ENCODE results near the gene CDCP2.

CDCP2 gene

DNA sequence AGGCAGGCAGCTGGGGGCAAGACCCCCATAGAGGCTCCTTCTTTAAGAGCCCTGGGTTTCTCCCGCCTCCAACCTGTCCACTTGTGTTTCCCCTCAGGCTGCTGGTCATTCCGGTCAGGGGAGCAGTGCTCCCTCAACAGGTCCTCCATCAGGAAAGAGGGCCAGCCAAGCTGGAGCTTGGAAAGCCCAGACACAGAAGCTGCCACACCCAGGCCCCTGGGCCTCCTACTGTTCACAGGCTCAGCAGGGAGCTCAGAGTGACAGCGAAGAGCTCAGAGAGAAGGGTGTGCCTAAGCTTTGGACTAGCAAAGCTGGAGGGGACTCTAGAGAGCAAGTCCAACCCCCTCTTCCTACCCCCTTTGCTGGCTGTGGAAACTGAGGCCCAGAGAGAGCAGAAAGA, 10.3 kb upstream of the CDCP2 start:
- Histone ChIP-seq H3K27me3 (ENCODE audit: insufficient read depth, low read length) (no peaks in the 10 kb centered on the region), H2AFZ (ENCODE audit: low read depth, low read length) (no peak overlapping the region), H3K4me1 (ENCODE audit: insufficient read depth, low read length) (no peaks in the 10 kb centered on the region), H3K9me3 (ENCODE audit: low read length) (no peaks in the 10 kb centered on the region), H3K36me3 (ENCODE audit: insufficient read depth, low read length) (no peaks in the 10 kb centered on the region), H3K4me3 (ENCODE audit: low read length) (no peak overlapping the region)

GRCh38 chr1:54161495-54162168, 8.8 kb upstream of the CDCP2 start:
- no peaks in the 10 kb centered on the region for H3K27me3 ChIP-seq (ENCODE audit: insufficient read depth, low read length)
- no peak overlapping the region for H2AFZ ChIP-seq (ENCODE audit: low read depth, low read length)
- H3K36me3 ChIP-seq (ENCODE audit: insufficient read depth, low read length): no peaks in the 10 kb centered on the region
- no peak overlapping the region for H3K4me3 ChIP-seq (ENCODE audit: low read length)
- no peaks in the 10 kb centered on the region for H3K9me3 ChIP-seq (ENCODE audit: low read length)
- no peaks in the 10 kb centered on the region for H3K4me1 ChIP-seq (ENCODE audit: insufficient read depth, low read length)

GRCh38 chr1:54160351-54160750, 7.6 kb upstream of the CDCP2 start:
- Histone ChIP-seq H3K4me3 (ENCODE audit: low read length) (no peak overlapping the region), H2AFZ (ENCODE audit: low read depth, low read length) (no peak overlapping the region), H3K36me3 (ENCODE audit: insufficient read depth, low read length) (no peaks in the 10 kb centered on the region), H3K4me1 (ENCODE audit: insufficient read depth, low read length) (no peaks in the 10 kb centered on the region), H3K27me3 (ENCODE audit: insufficient read depth, low read length) (no peaks in the 10 kb centered on the region), H3K9me3 (ENCODE audit: low read length) (no peaks in the 10 kb centered on the region)

- no peaks in the 10 kb centered on the region for H3K27me3 ChIP-seq (ENCODE audit: insufficient read depth, low read length)
- no peaks in the 10 kb centered on the region for H3K36me3 ChIP-seq (ENCODE audit: insufficient read depth, low read length)
- no peaks in the 10 kb centered on the region for H3K4me1 ChIP-seq (ENCODE audit: insufficient read depth, low read length)
- no peak overlapping the region for H2AFZ ChIP-seq (ENCODE audit: low read depth, low read length)
- no peaks in the 10 kb centered on the region for H3K9me3 ChIP-seq (ENCODE audit: low read length)
- H3K4me3 ChIP-seq (ENCODE audit: low read length): no peak overlapping the region
These were observed 7.0 kb upstream of the CDCP2 start for GRCh38 chr1:54159733-54160316.

GRCh38 chr1:54158071-54158470, 5.3 kb upstream of the CDCP2 start:
- Histone ChIP-seq H3K36me3 (ENCODE audit: insufficient read depth, low read length) (no peaks in the 10 kb centered on the region), H3K4me3 (ENCODE audit: low read length) (no peak overlapping the region), H3K9me3 (ENCODE audit: low read length) (no peaks in the 10 kb centered on the region), H3K4me1 (ENCODE audit: insufficient read depth, low read length) (peaks cover 7% of the 10 kb centered on the region), H3K27me3 (ENCODE audit: insufficient read depth, low read length) (no peaks in the 10 kb centered on the region), H2AFZ (ENCODE audit: low read depth, low read length) (no peak overlapping the region)

GRCh38 chr1:54157401-54157800, 4.6 kb upstream of the CDCP2 start:
- H3K27me3 ChIP-seq (ENCODE audit: insufficient read depth, low read length): no peaks in the 10 kb centered on the region
- H3K4me3 ChIP-seq (ENCODE audit: low read length): no peak overlapping the region
- no peaks in the 10 kb centered on the region for H3K9me3 ChIP-seq (ENCODE audit: low read length)
- no peaks in the 10 kb centered on the region for H3K36me3 ChIP-seq (ENCODE audit: insufficient read depth, low read length)
- H3K4me1 ChIP-seq (ENCODE audit: insufficient read depth, low read length): peaks cover 7% of the 10 kb centered on the region
- no peak overlapping the region for H2AFZ ChIP-seq (ENCODE audit: low read depth, low read length)

- H3K9me3 ChIP-seq (ENCODE audit: low read length): no peaks in the 10 kb centered on the region
- H3K36me3 ChIP-seq (ENCODE audit: insufficient read depth, low read length): no peaks in the 10 kb centered on the region
- H3K4me3 ChIP-seq (ENCODE audit: low read length): no peak overlapping the region
- peaks cover 7% of the 10 kb centered on the region for H3K4me1 ChIP-seq (ENCODE audit: insufficient read depth, low read length)
- no peak overlapping the region for H2AFZ ChIP-seq (ENCODE audit: low read depth, low read length)
- H3K27me3 ChIP-seq (ENCODE audit: insufficient read depth, low read length): no peaks in the 10 kb centered on the region
These were observed 4.2 kb upstream of the CDCP2 start for GRCh38 chr1:54156986-54157385.

DNA sequence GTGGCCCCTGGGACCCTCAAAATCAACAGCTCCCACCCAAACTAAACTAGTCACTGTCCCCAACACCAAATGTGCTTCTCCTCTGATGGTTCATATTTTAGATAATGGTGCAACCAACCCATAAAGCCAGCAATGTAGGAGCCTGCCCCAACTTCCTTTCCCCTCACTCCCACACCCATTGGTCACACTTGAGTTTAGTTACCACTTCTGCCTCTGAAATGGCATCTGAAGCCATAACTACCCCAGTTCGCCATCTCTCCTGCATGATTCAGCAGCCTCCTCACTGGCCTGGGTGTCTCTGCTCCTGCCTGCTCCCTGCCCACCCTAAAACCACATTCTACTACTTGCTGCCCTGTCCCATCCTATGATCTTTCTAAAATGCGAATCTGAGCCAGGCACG, 3.4 kb upstream of the CDCP2 start:
- no peak overlapping the region for H3K4me3 ChIP-seq (ENCODE audit: low read length)
- H2AFZ ChIP-seq (ENCODE audit: low read depth, low read length): no peak overlapping the region
- peaks cover 8% of the 10 kb centered on the region for H3K4me1 ChIP-seq (ENCODE audit: insufficient read depth, low read length)
- no peaks in the 10 kb centered on the region for H3K36me3 ChIP-seq (ENCODE audit: insufficient read depth, low read length)
- H3K9me3 ChIP-seq (ENCODE audit: low read length): no peaks in the 10 kb centered on the region
- no peaks in the 10 kb centered on the region for H3K27me3 ChIP-seq (ENCODE audit: insufficient read depth, low read length)

- Histone ChIP-seq H3K27me3 (ENCODE audit: insufficient read depth, low read length) (no peaks in the 10 kb centered on the region), H3K9me3 (ENCODE audit: low read length) (no peaks in the 10 kb centered on the region), H2AFZ (ENCODE audit: low read depth, low read length) (no peak overlapping the region), H3K4me3 (ENCODE audit: low read length) (no peak overlapping the region), H3K36me3 (ENCODE audit: insufficient read depth, low read length) (no peaks in the 10 kb centered on the region), H3K4me1 (ENCODE audit: insufficient read depth, low read length) (peaks cover 15% of the 10 kb centered on the region)
These were observed 987 bp upstream of the CDCP2 start for GRCh38 chr1:54153535-54154439.

GRCh38 chr1:54151013-54151412, 1.8 kb downstream of the CDCP2 start:
- H3K4me3 ChIP-seq (ENCODE audit: low read length): no peak overlapping the region
- peaks cover 15% of the 10 kb centered on the region for H3K4me1 ChIP-seq (ENCODE audit: insufficient read depth, low read length)
- H2AFZ ChIP-seq (ENCODE audit: low read depth, low read length): peak overlapping the region; percentile 6
- H3K36me3 ChIP-seq (ENCODE audit: insufficient read depth, low read length): no peaks in the 10 kb centered on the region
- H3K9me3 ChIP-seq (ENCODE audit: low read length): no peaks in the 10 kb centered on the region
- H3K27me3 ChIP-seq (ENCODE audit: insufficient read depth, low read length): no peaks in the 10 kb centered on the region

- Histone ChIP-seq H3K4me1 (ENCODE audit: insufficient read depth, low read length) (peaks cover 15% of the 10 kb centered on the region), H3K36me3 (ENCODE audit: insufficient read depth, low read length) (no peaks in the 10 kb centered on the region), H2AFZ (ENCODE audit: low read depth, low read length) (no peak overlapping the region), H3K4me3 (ENCODE audit: low read length) (no peak overlapping the region), H3K27me3 (ENCODE audit: insufficient read depth, low read length) (no peaks in the 10 kb centered on the region), H3K9me3 (ENCODE audit: low read length) (no peaks in the 10 kb centered on the region)
These were observed 3.1 kb downstream of the CDCP2 start for GRCh38 chr1:54149734-54150133.

- no peak overlapping the region for H2AFZ ChIP-seq (ENCODE audit: low read depth, low read length)
- no peaks in the 10 kb centered on the region for H3K36me3 ChIP-seq (ENCODE audit: insufficient read depth, low read length)
- no peak overlapping the region for H3K4me3 ChIP-seq (ENCODE audit: low read length)
- H3K9me3 ChIP-seq (ENCODE audit: low read length): no peaks in the 10 kb centered on the region
- no peaks in the 10 kb centered on the region for H3K27me3 ChIP-seq (ENCODE audit: insufficient read depth, low read length)
- no peaks in the 10 kb centered on the region for H3K4me1 ChIP-seq (ENCODE audit: insufficient read depth, low read length)
These were observed 8.4 kb downstream of the CDCP2 start for GRCh38 chr1:54144366-54144765.

DNA sequence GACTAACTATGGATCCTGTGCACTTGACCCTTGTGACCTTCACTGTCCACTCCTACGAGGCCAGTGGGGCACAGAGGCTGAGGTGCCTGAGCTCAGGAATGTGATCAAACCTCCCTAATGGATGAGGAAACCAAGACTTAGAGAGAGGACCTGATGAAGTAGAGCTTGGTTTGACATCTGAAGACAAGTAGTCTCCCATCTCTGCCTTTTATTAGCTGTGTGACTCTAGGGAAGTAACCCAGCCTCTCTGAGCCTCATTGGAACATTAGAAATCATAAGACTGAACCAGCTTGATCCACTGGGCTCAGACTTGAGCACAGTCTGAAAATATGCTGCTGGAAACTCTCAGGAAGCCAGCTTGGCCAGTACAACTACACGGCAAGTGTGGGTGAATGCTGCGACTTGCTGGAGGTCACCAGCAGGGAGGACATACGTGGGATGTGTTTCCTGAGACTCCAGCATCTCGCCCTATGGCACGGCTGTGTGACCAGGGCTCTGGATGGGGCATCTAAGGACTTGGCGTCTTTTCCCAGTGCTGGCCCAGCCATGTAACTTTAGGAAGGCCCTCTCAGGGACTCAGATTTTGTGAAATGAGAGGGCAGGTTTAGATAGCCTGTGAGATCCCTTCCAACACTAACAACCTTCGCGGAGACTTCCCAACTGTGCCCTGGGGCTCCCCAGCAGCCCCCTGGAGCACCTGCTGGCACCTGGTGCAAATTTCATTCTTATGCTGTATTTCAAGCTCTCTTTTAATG, 10.5 kb downstream of the CDCP2 start:
- Histone ChIP-seq H2AFZ (ENCODE audit: low read depth, low read length) (no peak overlapping the region), H3K4me3 (ENCODE audit: low read length) (no peak overlapping the region), H3K4me1 (ENCODE audit: insufficient read depth, low read length) (peaks cover 8% of the 10 kb centered on the region), H3K36me3 (ENCODE audit: insufficient read depth, low read length) (no peaks in the 10 kb centered on the region), H3K9me3 (ENCODE audit: low read length) (no peaks in the 10 kb centered on the region), H3K27me3 (ENCODE audit: insufficient read depth, low read length) (no peaks in the 10 kb centered on the region)

Data from neuron (in vitro differentiated cells).